ENCODE data around the gene APOLD1.
A peak's percentile ranks its signal among the peaks of the same experiment; 100 is the strongest.

APOLD1 gene

DNA sequence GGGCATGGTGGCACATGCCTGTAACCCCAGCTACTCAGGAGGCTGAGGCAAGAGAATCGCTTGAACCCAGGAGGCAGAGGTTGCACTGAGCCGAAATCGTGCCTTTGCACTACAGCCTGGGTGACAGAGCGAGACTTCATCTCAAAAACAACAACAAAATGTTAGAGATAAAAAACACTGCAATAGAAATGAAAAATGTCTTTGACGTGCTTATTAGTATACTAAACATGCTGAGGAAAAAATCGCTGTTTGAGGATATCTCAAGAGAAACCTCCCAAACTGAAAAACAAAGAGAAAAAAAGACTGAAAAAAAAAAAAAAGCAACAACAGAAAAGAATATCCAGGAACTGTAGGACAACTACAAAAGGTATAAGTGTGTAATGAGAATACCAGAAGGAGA lies 15.2 kb upstream of the APOLD1 start:
- H3K36me3 ChIP-seq (replicated peaks), result no peaks in the 10 kb centered on the region
- no peaks in the 10 kb centered on the region for H3K9me3 ChIP-seq
- no peak overlapping the region for H3K4me3 ChIP-seq
- no peaks in the 10 kb centered on the region for H3K27me3 ChIP-seq (ENCODE audit: low read depth)
- H3K4me1 ChIP-seq, result no peaks in the 10 kb centered on the region
- in situ Hi-C loops (cut with MboI; ENCODE audit: low sequenced_read_pairs), result no loop called here
- no peak for DNase-seq (ENCODE audit: low spot score in 2 of 2)

GRCh38 chr12:12774791-12775190 lies 10.7 kb upstream of the APOLD1 start:
- Histone ChIP-seq H3K36me3 (replicated peaks) (no peaks in the 10 kb centered on the region), H3K4me1 (peaks cover 8% of the 10 kb centered on the region; the same call in 1 of the 2 replicates), H3K9me3 (no peaks in the 10 kb centered on the region), H3K4me3 (no peak overlapping the region), H3K27me3 (ENCODE audit: low read depth) (no peaks in the 10 kb centered on the region)
- in situ Hi-C loops (cut with MboI; ENCODE audit: low sequenced_read_pairs), result no loop called here
- no peak for DNase-seq (ENCODE audit: low spot score in 2 of 2)

- no peaks in the 10 kb centered on the region for H3K36me3 ChIP-seq (replicated peaks)
- in situ Hi-C loops (cut with MboI; ENCODE audit: low sequenced_read_pairs), result no loop called here
- no peak for DNase-seq (ENCODE audit: low spot score in 2 of 2)
These were observed 9.2 kb upstream of the APOLD1 start for GRCh38 chr12:12776261-12776660.

DNA sequence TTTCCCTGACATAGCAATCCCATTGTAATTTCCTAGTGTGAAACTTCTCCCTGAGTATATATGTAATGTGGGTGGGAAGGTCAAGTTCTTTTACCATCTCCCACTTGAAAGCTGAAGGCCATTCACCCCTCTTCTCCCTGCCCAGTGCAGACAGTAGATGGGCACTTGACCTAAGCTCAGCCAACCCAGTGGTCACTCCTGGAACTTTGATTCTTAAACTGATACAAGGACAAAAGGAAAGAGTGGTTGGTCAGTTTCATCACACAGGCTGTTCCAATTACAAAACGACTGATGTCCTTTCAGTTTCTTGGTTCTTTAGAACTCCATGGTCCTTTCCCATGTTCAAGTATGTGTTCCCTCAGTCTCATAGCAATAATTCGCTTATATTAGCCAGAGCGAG lies 8.4 kb upstream of the APOLD1 start:
- H3K36me3 ChIP-seq (replicated peaks), result no peaks in the 10 kb centered on the region
- in situ Hi-C loops (cut with MboI; ENCODE audit: low sequenced_read_pairs), result no loop called here
- no peaks in the 10 kb centered on the region for H3K27me3 ChIP-seq (ENCODE audit: low read depth)
- no peak overlapping the region for H3K4me3 ChIP-seq
- no peak for DNase-seq (ENCODE audit: low spot score in 2 of 2)
- no peaks in the 10 kb centered on the region for H3K9me3 ChIP-seq
- peaks cover 8% of the 10 kb centered on the region; the same call in 1 of the 2 replicates for H3K4me1 ChIP-seq

More at GRCh38 chr12:12776261-12776660, 9.2 kb upstream of the APOLD1 start:
- Histone ChIP-seq H3K4me1 (peaks cover 8% of the 10 kb centered on the region; the same call in 1 of the 2 replicates), H3K4me3 (no peak overlapping the region), H3K9me3 (no peaks in the 10 kb centered on the region), H3K27me3 (ENCODE audit: low read depth) (no peaks in the 10 kb centered on the region)

DNA sequence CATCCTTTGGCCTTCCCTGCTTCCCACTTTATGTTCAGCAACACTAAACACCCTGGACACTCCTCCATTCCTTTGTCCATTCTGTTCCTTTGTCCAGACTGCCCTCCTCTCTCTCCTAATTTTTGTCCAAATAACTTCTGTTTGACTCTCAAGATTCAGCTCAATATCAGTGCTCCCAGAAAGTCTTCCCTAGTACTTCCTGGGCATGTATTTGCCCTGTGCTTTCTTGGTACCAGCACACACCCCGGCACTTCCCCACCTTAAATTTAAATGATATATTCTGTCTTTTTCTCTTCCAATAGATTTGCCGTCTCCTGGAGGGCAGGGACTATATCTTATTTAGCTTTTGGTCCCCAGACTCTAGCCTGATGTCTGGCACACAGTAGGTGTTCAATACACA lies 6.5 kb upstream of the APOLD1 start:
- in situ Hi-C loops (cut with MboI; ENCODE audit: low sequenced_read_pairs), result no loop called here
- Histone ChIP-seq H3K4me3 (no peak overlapping the region), H3K4me1 (peaks cover 8% of the 10 kb centered on the region; the same call in 1 of the 2 replicates), H3K27me3 (ENCODE audit: low read depth) (no peaks in the 10 kb centered on the region), H3K36me3 (replicated peaks) (no peaks in the 10 kb centered on the region), H3K9me3 (no peaks in the 10 kb centered on the region)
- DNase-seq (ENCODE audit: low spot score in 2 of 2), result no peak

GRCh38 chr12:12779529-12779928 lies 5.9 kb upstream of the APOLD1 start:
- in situ Hi-C loops (cut with MboI; ENCODE audit: low sequenced_read_pairs), result no loop called here
- DNase-seq (ENCODE audit: low spot score in 2 of 2), result no peak

DNA sequence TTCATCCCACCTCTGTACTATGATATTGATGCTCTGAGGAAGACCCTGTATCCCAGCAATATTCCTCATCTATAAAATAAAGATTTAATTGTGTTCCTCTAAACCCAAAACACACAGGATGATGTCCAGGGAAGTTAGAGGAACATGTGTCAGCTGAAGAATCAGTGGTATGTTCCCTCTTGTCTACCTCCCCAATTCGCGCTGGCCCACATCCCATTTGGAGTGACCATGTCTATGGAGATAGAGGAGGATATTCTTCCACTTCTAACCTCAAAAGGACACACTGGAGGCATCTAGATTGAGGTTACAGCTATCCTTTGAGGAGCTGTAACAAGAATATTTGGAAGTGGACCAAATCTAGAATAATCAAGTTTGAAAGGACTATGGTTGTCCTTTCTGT lies 1.3 kb upstream of the APOLD1 start:
- in situ Hi-C loops (cut with MboI; ENCODE audit: low sequenced_read_pairs), result no loop called here
- no peaks in the 10 kb centered on the region for H3K36me3 ChIP-seq (replicated peaks)
- no peaks in the 10 kb centered on the region for H3K27me3 ChIP-seq (ENCODE audit: low read depth)
- no peaks in the 10 kb centered on the region for H3K9me3 ChIP-seq
- H3K4me1 ChIP-seq, result peaks cover 15% of the 10 kb centered on the region
- no peak overlapping the region for H3K4me3 ChIP-seq
- DNase-seq (ENCODE audit: low spot score in 2 of 2), result no peak

More at GRCh38 chr12:12779529-12779928, 5.9 kb upstream of the APOLD1 start:
- Histone ChIP-seq H3K9me3 (no peaks in the 10 kb centered on the region), H3K27me3 (ENCODE audit: low read depth) (no peaks in the 10 kb centered on the region), H3K36me3 (replicated peaks) (no peaks in the 10 kb centered on the region), H3K4me3 (no peak overlapping the region), H3K4me1 (peaks cover 8% of the 10 kb centered on the region; the same call in 1 of the 2 replicates)

DNA sequence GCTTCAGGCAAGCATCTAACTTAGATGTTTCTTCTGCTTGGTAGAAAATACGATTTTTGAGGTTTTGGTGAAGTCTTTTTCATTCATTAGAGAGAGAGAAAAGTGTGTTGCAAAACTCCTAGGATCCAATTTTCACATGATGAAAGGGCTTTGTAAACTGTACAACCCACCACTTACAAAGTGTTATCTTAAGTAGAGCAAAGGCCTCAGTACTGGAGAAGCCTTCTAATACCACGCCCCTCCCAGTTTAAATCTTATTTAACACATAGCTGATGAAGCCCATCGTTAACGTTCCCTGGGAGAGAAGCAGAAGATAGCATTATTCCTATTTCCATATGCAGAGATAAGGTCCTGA lies 869 bp downstream of the APOLD1 start:
- H3K27me3 ChIP-seq (ENCODE audit: low read depth), result no peaks in the 10 kb centered on the region
- H3K4me1 ChIP-seq, result peaks cover 25% of the 10 kb centered on the region
- DNase-seq (ENCODE audit: low spot score in 2 of 2), result no peak

DNA sequence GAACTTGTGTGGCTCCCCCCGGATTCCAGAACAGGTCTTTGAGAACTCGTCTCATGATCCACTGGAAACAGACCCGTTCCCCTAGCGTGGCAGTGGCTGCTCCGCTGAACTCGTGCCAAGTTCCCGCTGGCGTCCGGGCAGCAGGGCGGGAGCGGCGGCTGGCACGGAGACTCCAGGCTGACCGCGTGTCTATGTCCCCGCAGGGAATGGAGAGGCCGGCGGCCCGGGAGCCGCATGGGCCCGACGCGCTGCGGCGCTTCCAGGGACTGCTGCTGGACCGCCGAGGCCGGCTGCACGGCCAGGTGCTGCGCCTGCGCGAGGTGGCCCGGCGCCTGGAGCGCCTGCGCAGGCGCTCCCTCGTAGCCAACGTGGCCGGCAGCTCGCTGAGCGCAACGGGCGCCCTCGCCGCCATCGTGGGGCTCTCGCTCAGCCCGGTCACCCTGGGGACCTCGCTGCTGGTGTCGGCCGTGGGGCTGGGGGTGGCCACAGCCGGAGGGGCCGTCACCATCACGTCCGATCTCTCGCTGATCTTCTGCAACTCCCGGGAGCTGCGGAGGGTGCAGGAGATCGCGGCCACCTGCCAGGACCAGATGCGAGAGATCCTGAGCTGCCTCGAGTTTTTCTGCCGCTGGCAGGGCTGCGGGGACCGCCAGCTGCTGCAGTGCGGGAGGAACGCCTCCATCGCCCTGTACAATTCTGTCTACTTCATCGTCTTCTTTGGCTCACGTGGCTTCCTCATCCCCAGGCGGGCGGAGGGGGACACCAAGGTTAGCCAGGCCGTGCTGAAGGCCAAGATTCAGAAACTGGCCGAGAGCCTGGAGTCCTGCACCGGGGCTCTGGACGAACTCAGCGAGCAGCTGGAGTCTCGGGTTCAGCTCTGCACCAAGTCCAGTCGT lies 1.5 kb downstream of the APOLD1 start:
- peaks cover 25% of the 10 kb centered on the region for H3K4me1 ChIP-seq
- peak overlapping the region; percentile 25 for H3K4me3 ChIP-seq
- in situ Hi-C loops (cut with MboI; ENCODE audit: low sequenced_read_pairs), result no loop called here
- DNase-seq (ENCODE audit: low spot score in 2 of 2), result peak; percentile 71 to 75
- no peaks in the 10 kb centered on the region for H3K9me3 ChIP-seq
- no peaks in the 10 kb centered on the region for H3K36me3 ChIP-seq (replicated peaks)
- H3K27me3 ChIP-seq (ENCODE audit: low read depth), result no peaks in the 10 kb centered on the region

More for the DNA sequence above, 869 bp downstream of the APOLD1 start:
- peak overlapping the region; percentile 25 for H3K4me3 ChIP-seq
- no peaks in the 10 kb centered on the region for H3K9me3 ChIP-seq
- in situ Hi-C loops (cut with MboI; ENCODE audit: low sequenced_read_pairs), result no loop called here
- no peaks in the 10 kb centered on the region for H3K36me3 ChIP-seq (replicated peaks)

DNA sequence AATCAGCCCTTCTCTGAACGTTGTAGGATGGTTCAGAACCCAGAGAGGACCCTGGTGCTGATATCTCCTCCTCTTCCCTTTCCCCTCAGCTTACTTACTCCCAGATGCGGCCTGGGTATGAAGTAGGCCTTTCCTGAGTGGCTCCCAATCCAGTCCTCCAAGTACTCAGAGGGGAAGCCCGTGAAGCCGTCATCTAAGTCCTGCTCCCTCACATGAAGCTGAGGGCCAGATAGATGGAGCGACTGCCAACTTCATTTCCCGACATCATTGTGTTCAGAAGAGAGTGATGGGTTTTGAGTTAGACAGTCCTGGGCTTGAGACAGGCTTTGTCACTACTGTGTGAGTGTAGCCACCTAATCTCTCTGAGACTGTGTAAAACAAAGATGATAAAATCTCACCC lies 2.7 kb downstream of the APOLD1 start:
- H3K4me1 ChIP-seq, result peaks cover 25% of the 10 kb centered on the region
- no peak for DNase-seq (ENCODE audit: low spot score in 2 of 2)
- no peak overlapping the region for H3K4me3 ChIP-seq
- H3K27me3 ChIP-seq (ENCODE audit: low read depth), result no peaks in the 10 kb centered on the region
- in situ Hi-C loops (cut with MboI; ENCODE audit: low sequenced_read_pairs), result no loop called here
- no peaks in the 10 kb centered on the region for H3K9me3 ChIP-seq
- no peaks in the 10 kb centered on the region for H3K36me3 ChIP-seq (replicated peaks)

- H3K27me3 ChIP-seq (ENCODE audit: low read depth), result no peaks in the 10 kb centered on the region
- peak; percentile 78 to 84 for DNase-seq (ENCODE audit: low spot score in 2 of 2)
- H3K9me3 ChIP-seq, result no peaks in the 10 kb centered on the region
- no peak overlapping the region for H3K4me3 ChIP-seq
- H3K36me3 ChIP-seq (replicated peaks), result no peaks in the 10 kb centered on the region
- H3K4me1 ChIP-seq, result peaks cover 25% of the 10 kb centered on the region
- in situ Hi-C loops (cut with MboI; ENCODE audit: low sequenced_read_pairs), result no loop called here
These were observed 3.4 kb downstream of the APOLD1 start for GRCh38 chr12:12788675-12789368.

- Histone ChIP-seq H3K4me1 (peaks cover 25% of the 10 kb centered on the region), H3K9me3 (no peaks in the 10 kb centered on the region), H3K4me3 (no peak overlapping the region), H3K27me3 (ENCODE audit: low read depth) (no peaks in the 10 kb centered on the region), H3K36me3 (replicated peaks) (no peaks in the 10 kb centered on the region)
- in situ Hi-C loops (cut with MboI; ENCODE audit: low sequenced_read_pairs), result no loop called here
- DNase-seq (ENCODE audit: low spot score in 2 of 2), result peak; percentile 71 to 84
These were observed 5.5 kb downstream of the APOLD1 start for GRCh38 chr12:12790956-12791355.

DNA sequence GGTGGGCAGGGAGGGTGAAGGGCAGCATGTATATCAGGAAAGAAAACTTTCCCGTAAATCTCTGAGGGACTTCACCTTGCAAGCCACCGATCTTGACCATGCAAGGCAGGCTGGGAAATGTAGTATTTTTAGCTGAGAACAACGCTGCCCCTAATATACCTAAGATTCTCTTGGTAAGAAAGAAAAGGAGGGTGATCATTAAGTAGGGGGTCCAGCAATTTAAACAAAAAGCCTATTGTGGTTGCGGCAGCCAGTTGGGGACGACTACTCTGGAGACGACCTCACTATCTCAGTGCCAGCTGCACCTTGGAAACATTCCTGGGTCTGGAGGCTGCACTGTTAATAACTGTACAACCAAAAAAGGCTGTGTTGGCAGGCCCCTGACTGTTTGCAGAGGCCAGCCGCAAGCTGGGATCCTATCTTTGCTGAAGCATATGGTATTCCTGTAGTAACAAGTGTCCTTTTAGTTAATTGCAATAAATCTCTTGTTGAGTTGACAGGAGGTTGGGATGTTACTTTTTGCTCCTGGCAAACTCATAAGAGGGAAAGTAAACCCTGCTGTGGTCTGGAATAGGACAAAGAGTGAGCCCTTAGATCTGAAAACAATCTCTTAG lies 6.4 kb downstream of the APOLD1 start:
- H3K9me3 ChIP-seq, result no peaks in the 10 kb centered on the region
- peak in 1 of 2 experiments; percentile 18 for DNase-seq (ENCODE audit: low spot score in 2 of 2)
- in situ Hi-C loops (cut with MboI; ENCODE audit: low sequenced_read_pairs), result no loop called here
- H3K36me3 ChIP-seq (replicated peaks), result no peaks in the 10 kb centered on the region
- H3K27me3 ChIP-seq (ENCODE audit: low read depth), result no peaks in the 10 kb centered on the region
- H3K4me1 ChIP-seq, result peaks cover 16% of the 10 kb centered on the region
- no peak overlapping the region for H3K4me3 ChIP-seq

GRCh38 chr12:12792421-12792820 lies 7.0 kb downstream of the APOLD1 start:
- in situ Hi-C loops (cut with MboI; ENCODE audit: low sequenced_read_pairs), result no loop called here
- Histone ChIP-seq H3K27me3 (ENCODE audit: low read depth) (no peaks in the 10 kb centered on the region), H3K36me3 (replicated peaks) (no peaks in the 10 kb centered on the region), H3K4me3 (no peak overlapping the region), H3K4me1 (peaks cover 12% of the 10 kb centered on the region), H3K9me3 (no peaks in the 10 kb centered on the region)
- DNase-seq (ENCODE audit: low spot score in 2 of 2), result no peak

All from HAP-1 (cell line).